MM.1S (cell line): ENCODE measurements around the gene HECW1.

ENCODE experiments used
- DNase-seq: peaks from one replicate; pipeline ENCODE4 v3.0.0-alpha.2; 2015
- H2AFZ ChIP-seq: fragments of 300-600 bp; sonication (generic); 2 replicates; pipeline ENCODE4 v1.6.0; 2016; ENCODE audit warnings: antibody characterized with exemption, low read length
- H3F3A ChIP-seq: fragments of 300-600 bp; sonication (generic); 2 replicates; pipeline ENCODE4 v1.6.1; 2016; ENCODE audit warnings: mild to moderate bottlenecking, antibody characterized with exemption, low read length, moderate library complexity, mixed read lengths; ENCODE audit not compliant: insufficient read depth
- H3K27ac ChIP-seq: fragments of 300-600 bp; sonication (generic); 2 replicates; pipeline ENCODE4 v1.5.1; 2016; ENCODE audit warnings: mild to moderate bottlenecking, low read length
- H3K27me3 ChIP-seq: fragments of 300-600 bp; sonication (generic); replicated peaks from 2 replicates; pipeline ENCODE4 v1.6.0; 2016; ENCODE audit warnings: low read length; ENCODE audit not compliant: insufficient read depth
- H3K36me3 ChIP-seq: fragments of 300-600 bp; sonication (generic); replicated peaks from 2 replicates; pipeline ENCODE4 v1.6.1; 2016; ENCODE audit warnings: mild to moderate bottlenecking, low read length, mixed read lengths; ENCODE audit not compliant: insufficient read depth
- H3K4me1 ChIP-seq: fragments of 300-600 bp; sonication (generic); 2 replicates; pipeline ENCODE4 v1.6.1; 2016; ENCODE audit warnings: low read length, mixed read lengths
- H3K4me2 ChIP-seq: fragments of 300-600 bp; sonication (generic); 2 replicates; pipeline ENCODE4 v1.6.0; 2016; ENCODE audit warnings: low read depth, low read length
- H3K4me3 ChIP-seq: fragments of 300-600 bp; sonication (generic); 2 replicates; pipeline ENCODE4 v1.5.1; 2016; ENCODE audit warnings: low read length, mixed read lengths
- H3K79me2 ChIP-seq: fragments of 300-600 bp; sonication (generic); 2 replicates; pipeline ENCODE4 v1.6.1; 2016; ENCODE audit warnings: mixed run types, low read length, mixed read lengths
- H3K9ac ChIP-seq: fragments of 300-600 bp; sonication (generic); 2 replicates; pipeline ENCODE4 v1.6.1; 2016; ENCODE audit warnings: low read length, mixed read lengths
- H3K9me2 ChIP-seq: fragments of 300-600 bp; sonication (generic); replicated peaks from 2 replicates; pipeline ENCODE4 v1.6.1; 2016; ENCODE audit warnings: mild to moderate bottlenecking, low read length, mixed read lengths; ENCODE audit not compliant: insufficient read depth
- H3K9me3 ChIP-seq: fragments of 300-600 bp; sonication (generic); replicated peaks from 2 replicates; pipeline ENCODE4 v1.6.1; 2016; ENCODE audit warnings: mild to moderate bottlenecking, low read length, mixed read lengths; ENCODE audit not compliant: insufficient read depth
- H4K20me1 ChIP-seq: fragments of 300-600 bp; sonication (generic); 2 replicates; pipeline ENCODE4 v1.6.1; 2016; ENCODE audit warnings: mild to moderate bottlenecking, low read length, moderate library complexity, mixed read lengths; ENCODE audit not compliant: insufficient read depth
- CTCF ChIP-seq: fragments of 300-600 bp; sonication (generic); IDR thresholded peaks from 2 replicates; pipeline ENCODE4 v1.5.1; 2016; ENCODE audit warnings: antibody characterized with exemption, low read length, mixed read lengths
- EZH2 ChIP-seq: fragments of 300-600 bp; sonication (generic); optimal IDR thresholded peaks from 2 replicates; pipeline ENCODE3; 2017; ENCODE audit warnings: low read depth, mild to moderate bottlenecking, antibody characterized with exemption, low read length, mixed read lengths
- EZH2phosphoT487 ChIP-seq: fragments of 300-600 bp; sonication (generic); IDR thresholded peaks from 2 replicates; pipeline ENCODE4 v1.6.1; 2018; ENCODE audit warnings: antibody characterized with exemption, low read length

The HECW1 gene

DNA sequence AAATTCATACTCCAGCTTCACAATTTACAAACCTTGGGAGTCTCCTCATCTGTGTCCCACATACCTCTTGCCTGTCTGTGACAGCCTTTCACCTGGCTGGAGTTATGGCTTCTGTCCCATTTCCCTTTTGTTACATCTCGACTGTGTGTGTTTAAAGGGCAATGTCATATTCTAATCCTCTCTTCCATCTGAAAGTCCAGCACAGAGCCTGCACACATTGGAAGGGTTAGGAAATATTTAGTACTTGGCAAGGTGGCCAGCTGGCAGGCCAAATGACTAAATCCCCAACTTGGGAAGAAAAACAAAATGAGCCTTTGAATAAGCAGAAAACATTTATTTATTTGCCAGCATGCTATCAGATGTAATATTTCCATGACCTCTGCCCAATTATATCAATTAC, 350.4 kb downstream of the HECW1 start:
- Histone ChIP-seq H3K36me3 (no peaks in the 10 kb centered on the region), H3K27me3 (no peaks in the 10 kb centered on the region), H3F3A (no peaks in the 10 kb centered on the region), H3K4me1 (peaks cover 4% of the 10 kb centered on the region), H3K9me3 (no peaks in the 10 kb centered on the region), H3K79me2 (no peaks in the 10 kb centered on the region), H3K4me2 (no peak overlapping the region), H4K20me1 (no peaks in the 10 kb centered on the region), H3K9me2 (no peaks in the 10 kb centered on the region), H3K27ac (no peak overlapping the region), H3K9ac (no peak overlapping the region), H3K4me3 (no peak overlapping the region), H2AFZ (no peak overlapping the region)
- no peak for DNase-seq
- TF ChIP-seq EZH2: no peak
- no peak for TF ChIP-seq CTCF
- no peak for TF ChIP-seq EZH2phosphoT487

DNA sequence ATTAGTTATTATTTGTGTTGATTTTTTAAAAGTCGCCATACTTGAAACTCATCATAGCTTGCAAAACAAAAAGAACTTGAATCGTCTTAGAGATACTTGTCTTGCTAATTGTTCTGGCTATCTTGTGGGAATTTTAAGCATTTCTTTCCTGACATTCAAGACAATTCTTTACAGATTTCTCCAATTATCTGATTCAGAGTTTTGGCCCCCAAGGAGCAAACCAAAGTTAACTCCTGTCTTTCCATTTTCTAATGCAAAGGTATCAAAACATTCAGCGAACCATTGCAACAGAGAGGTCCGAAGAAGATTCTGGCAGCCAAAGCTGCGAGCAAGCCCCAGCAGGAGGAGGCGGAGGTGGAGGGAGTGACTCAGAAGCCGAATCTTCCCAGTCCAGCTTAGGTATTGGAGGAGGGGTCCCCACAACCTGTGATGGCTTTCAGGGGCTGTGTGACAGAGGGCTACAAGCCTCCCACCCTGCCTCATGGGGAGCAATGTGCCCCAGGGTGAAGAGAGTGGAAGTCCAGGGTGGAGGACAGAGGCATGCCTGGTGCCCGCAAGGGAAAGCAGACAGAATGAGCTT, 351.0 kb downstream of the HECW1 start:
- H3K9me2 ChIP-seq: no peaks in the 10 kb centered on the region

DNA sequence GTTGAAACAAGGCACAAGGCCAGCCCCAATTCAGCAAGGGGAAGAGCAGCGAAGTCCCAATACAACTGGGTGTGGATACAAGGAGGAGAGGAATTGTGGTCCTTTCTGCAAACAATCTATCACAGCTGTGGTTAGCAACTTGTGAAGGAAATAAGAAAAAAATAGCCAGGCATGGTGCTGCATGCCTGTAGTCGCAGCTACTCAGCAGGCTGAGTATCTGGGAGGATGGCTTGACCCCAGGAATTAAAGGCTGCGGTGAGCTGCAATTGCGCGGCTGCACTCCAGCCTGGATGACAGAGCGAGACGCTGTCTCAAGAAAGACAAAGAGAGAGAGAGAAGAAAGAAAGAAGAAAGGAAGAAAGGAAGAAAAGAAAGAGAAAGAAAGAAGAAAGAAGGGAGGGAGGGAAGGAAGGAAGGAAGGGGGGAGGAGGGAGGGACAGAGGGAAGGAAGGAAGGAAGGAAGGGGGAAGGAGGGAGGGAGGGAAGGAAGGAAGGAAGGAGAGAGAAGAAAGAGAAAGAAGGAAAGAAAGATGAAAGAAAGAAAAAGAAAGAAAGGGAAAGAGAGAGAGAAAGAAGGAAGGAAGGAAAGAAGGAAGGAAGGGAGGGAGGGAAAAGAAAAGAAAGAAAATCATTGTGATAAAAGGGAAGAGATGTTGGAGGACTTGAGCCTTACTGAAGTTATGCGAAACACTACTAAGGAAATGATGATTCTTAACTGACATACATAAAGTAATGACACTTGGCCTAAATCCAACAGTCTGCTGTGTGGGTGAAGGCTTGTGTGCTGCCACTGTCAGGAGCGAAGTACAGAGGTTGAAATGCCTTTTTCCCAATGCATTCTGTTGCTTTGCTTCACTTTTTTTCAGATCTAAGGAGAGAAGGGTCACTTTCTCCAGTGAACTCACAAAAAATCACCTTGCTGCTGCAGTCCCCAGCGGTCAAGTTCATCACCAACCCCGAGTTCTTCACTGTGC, 353.4 kb downstream of the HECW1 start:
- H3K79me2 ChIP-seq: no peaks in the 10 kb centered on the region
- no peaks in the 10 kb centered on the region for H3F3A ChIP-seq
- H3K4me1 ChIP-seq: peaks cover 4% of the 10 kb centered on the region
- no peak overlapping the region for H3K4me3 ChIP-seq
- no peaks in the 10 kb centered on the region for H4K20me1 ChIP-seq
- H3K9ac ChIP-seq: no peak overlapping the region
- no peaks in the 10 kb centered on the region for H3K9me2 ChIP-seq
- TF ChIP-seq EZH2: no peak
- TF ChIP-seq CTCF: no peak
- TF ChIP-seq EZH2phosphoT487: no peak
- no peak overlapping the region for H2AFZ ChIP-seq
- H3K36me3 ChIP-seq: no peaks in the 10 kb centered on the region
- DNase-seq: no peak
- H3K9me3 ChIP-seq: no peaks in the 10 kb centered on the region
- H3K27me3 ChIP-seq: no peaks in the 10 kb centered on the region
- H3K27ac ChIP-seq: no peak overlapping the region
- H3K4me2 ChIP-seq: no peak overlapping the region

More for the DNA sequence above, 351.0 kb downstream of the HECW1 start:
- Histone ChIP-seq H3K27me3 (no peaks in the 10 kb centered on the region), H4K20me1 (no peaks in the 10 kb centered on the region), H3K4me2 (no peak overlapping the region), H3F3A (no peaks in the 10 kb centered on the region), H3K27ac (no peak overlapping the region), H3K9ac (no peak overlapping the region), H3K79me2 (no peaks in the 10 kb centered on the region), H2AFZ (no peak overlapping the region), H3K36me3 (no peaks in the 10 kb centered on the region), H3K9me3 (no peaks in the 10 kb centered on the region), H3K4me1 (peaks cover 4% of the 10 kb centered on the region), H3K4me3 (no peak overlapping the region)
- TF ChIP-seq CTCF (no peak), EZH2 (no peak), EZH2phosphoT487 (no peak)
- no peak for DNase-seq
